Neural progenitor cell (in vitro differentiated cells): ENCODE measurements around the gene IL1R2. TPM values are rescaled to one million over a fixed set of nuclear protein-coding genes. Genes with fewer than 3 reads are reported as not detected.

Source experiments
- DNase-seq: peaks from one replicate; pipeline ENCODE4 v3.0.0-alpha.2; 2016; ENCODE audit warnings: low spot score
- H2AFZ ChIP-seq: fragments of 200-600 bp; sonication (generic); replicated peaks from 2 replicates; pipeline ENCODE4 v1.6.1; 2016; ENCODE audit warnings: antibody characterized with exemption
- H3F3A ChIP-seq: fragments of 200-600 bp; sonication (generic); 2 replicates; pipeline ENCODE4 v1.6.1; 2016; ENCODE audit warnings: antibody characterized with exemption, low read depth
- H3K27ac ChIP-seq: fragments of 200-600 bp; sonication (generic); 2 replicates; pipeline ENCODE4 v1.5.1; 2016; ENCODE audit warnings: mild to moderate bottlenecking
- H3K27me3 ChIP-seq: fragments of 200-600 bp; sonication (generic); 2 replicates; pipeline ENCODE4 v1.6.1; 2016; ENCODE audit warnings: mild to moderate bottlenecking, moderate library complexity
- H3K36me3 ChIP-seq: fragments of 200-600 bp; sonication (generic); 2 replicates; pipeline ENCODE4 v1.5.1; 2016
- H3K4me1 ChIP-seq: fragments of 200-600 bp; sonication (generic); 2 replicates; pipeline ENCODE4 v1.6.1; 2016; ENCODE audit warnings: mixed run types
- H3K4me2 ChIP-seq: fragments of 200-600 bp; sonication (generic); 2 replicates; pipeline ENCODE4 v1.6.1; 2016
- H3K4me3 ChIP-seq: fragments of 200-600 bp; sonication (generic); 2 replicates; pipeline ENCODE4 v1.5.1; 2016
- H3K79me2 ChIP-seq: fragments of 200-600 bp; sonication (generic); 2 replicates; pipeline ENCODE4 v1.6.1; 2016; ENCODE audit warnings: low read depth
- H3K9ac ChIP-seq: fragments of 200-600 bp; sonication (generic); 2 replicates; pipeline ENCODE4 v1.6.1; 2016
- H3K9me3 ChIP-seq: fragments of 200-600 bp; sonication (generic); 2 replicates; pipeline ENCODE4 v1.5.1; 2016; ENCODE audit warnings: low read depth
- H4K20me1 ChIP-seq: fragments of 200-600 bp; sonication (generic); 2 replicates; pipeline ENCODE4 v1.6.1; 2016; ENCODE audit warnings: low read depth
- H3K27ac Mint-ChIP-seq: 3 replicates; pipeline ENCODE4 v1.8.0; 2021; ENCODE audit warnings: mixed read lengths
- H3K27me3 Mint-ChIP-seq: 2 replicates; pipeline ENCODE4 v1.8.0; 2022; ENCODE audit warnings: low read depth, mild to moderate bottlenecking, inconsistent platforms, moderate library complexity, mixed read lengths; ENCODE audit not compliant: insufficient read depth
- H3K36me3 Mint-ChIP-seq: 3 replicates; pipeline ENCODE4 v1.8.0; 2021; ENCODE audit warnings: mixed read lengths
- H3K4me1 Mint-ChIP-seq: 3 replicates; pipeline ENCODE4 v1.8.0; 2021; ENCODE audit warnings: mixed read lengths
- H3K4me3 Mint-ChIP-seq: 3 replicates; pipeline ENCODE4 v1.8.0; 2021; ENCODE audit warnings: mild to moderate bottlenecking, moderate library complexity, mixed read lengths
- H3K9me3 Mint-ChIP-seq: 3 replicates; pipeline ENCODE4 v1.8.0; 2020; ENCODE audit warnings: mixed read lengths
- CTCF ChIP-seq: fragments of 200-600 bp; sonication (generic); IDR thresholded peaks from 2 replicates; pipeline ENCODE4 v1.5.1; 2017; ENCODE audit warnings: antibody characterized with exemption, mild to moderate bottlenecking
- EZH2 ChIP-seq: fragments of 200-600 bp; sonication (generic); IDR thresholded peaks from 2 replicates; pipeline ENCODE4 v1.6.1; 2017; ENCODE audit warnings: antibody characterized with exemption, mild to moderate bottlenecking, moderate library complexity
- EZH2phosphoT487 ChIP-seq: fragments of 200-600 bp; sonication (generic); IDR thresholded peaks from 2 replicates; pipeline ENCODE4 v1.6.1; 2017; ENCODE audit warnings: antibody characterized with exemption
- total RNA-seq: library from RNA; depleted of rRNA; stranded (reverse); fragments of >200 nt; gene quantifications from 2 replicates; pipeline ENCODE4 v1.2.3, GENCODE V29; 2015; ENCODE audit warnings: low replicate concordance

Gene IL1R2
- total RNA-seq, 1 donor from 2014 or later, result not detected

- H3K36me3 ChIP-seq, result no peaks in the 10 kb centered on the region
- Mint-ChIP-seq H3K4me1 (peaks cover 26% of the 10 kb centered on the region), H3K36me3 (no peaks in the 10 kb centered on the region), H3K27ac (no peak overlapping the region), H3K9me3 (no peaks in the 10 kb centered on the region), H3K27me3 (peaks cover 18% of the 10 kb centered on the region), H3K4me3 (no peak overlapping the region)
- no peak for TF ChIP-seq CTCF
- no peak for TF ChIP-seq EZH2phosphoT487
- no peak for TF ChIP-seq EZH2
- peaks cover 7% of the 10 kb centered on the region for H3K4me1 ChIP-seq
- H3K27ac ChIP-seq, result no peak overlapping the region
- H3K4me2 ChIP-seq, result no peak overlapping the region
- no peak for DNase-seq
- H3F3A ChIP-seq, result no peaks in the 10 kb centered on the region
- H2AFZ ChIP-seq, result no peak overlapping the region
- no peaks in the 10 kb centered on the region for H3K79me2 ChIP-seq
- no peaks in the 10 kb centered on the region for H3K9me3 ChIP-seq
- no peak overlapping the region for H3K4me3 ChIP-seq
- no peak overlapping the region for H3K9ac ChIP-seq
- H4K20me1 ChIP-seq, result no peaks in the 10 kb centered on the region
- H3K27me3 ChIP-seq, result no peaks in the 10 kb centered on the region
These were observed 64.4 kb downstream of the IL1R2 start for GRCh38 chr2:102056079-102056581.

- no peak overlapping the region for H3K9ac ChIP-seq
- no peaks in the 10 kb centered on the region for H3K9me3 ChIP-seq
- Mint-ChIP-seq H3K27ac (peak overlapping the region; percentile 3), H3K4me1 (peaks cover 35% of the 10 kb centered on the region), H3K4me3 (peak overlapping the region; percentile 8), H3K9me3 (no peaks in the 10 kb centered on the region), H3K36me3 (no peaks in the 10 kb centered on the region), H3K27me3 (peaks cover 18% of the 10 kb centered on the region)
- H3K4me2 ChIP-seq, result no peak overlapping the region
- no peaks in the 10 kb centered on the region for H3K27me3 ChIP-seq
- peaks cover 7% of the 10 kb centered on the region for H3K4me1 ChIP-seq
- no peak overlapping the region for H3K4me3 ChIP-seq
- H3K27ac ChIP-seq, result no peak overlapping the region
- no peak overlapping the region for H2AFZ ChIP-seq
- H4K20me1 ChIP-seq, result no peaks in the 10 kb centered on the region
- H3K79me2 ChIP-seq, result no peaks in the 10 kb centered on the region
- DNase-seq, result no peak
- TF ChIP-seq EZH2phosphoT487, result no peak
- TF ChIP-seq CTCF, result no peak
- H3F3A ChIP-seq, result no peaks in the 10 kb centered on the region
- no peaks in the 10 kb centered on the region for H3K36me3 ChIP-seq
These were observed 65.9 kb downstream of the IL1R2 start for GRCh38 chr2:102057502-102058292.

- Histone ChIP-seq H4K20me1 (no peaks in the 10 kb centered on the region), H3K9ac (no peak overlapping the region), H3K4me3 (no peak overlapping the region), H3K27ac (no peak overlapping the region), H3F3A (no peaks in the 10 kb centered on the region), H2AFZ (no peak overlapping the region), H3K79me2 (no peaks in the 10 kb centered on the region), H3K36me3 (no peaks in the 10 kb centered on the region), H3K27me3 (no peaks in the 10 kb centered on the region), H3K9me3 (no peaks in the 10 kb centered on the region), H3K4me1 (peaks cover 7% of the 10 kb centered on the region), H3K4me2 (no peak overlapping the region)
- H3K9me3 Mint-ChIP-seq, result no peaks in the 10 kb centered on the region
- TF ChIP-seq EZH2 (no peak), EZH2phosphoT487 (no peak), CTCF (no peak)
- peak overlapping the region; percentile 93 for H3K27ac Mint-ChIP-seq
- H3K27me3 Mint-ChIP-seq, result peaks cover 14% of the 10 kb centered on the region
- H3K36me3 Mint-ChIP-seq, result no peaks in the 10 kb centered on the region
- DNase-seq, result no peak
- peaks cover 41% of the 10 kb centered on the region for H3K4me1 Mint-ChIP-seq
- H3K4me3 Mint-ChIP-seq, result no peak overlapping the region
These were observed 66.6 kb downstream of the IL1R2 start for GRCh38 chr2:102058293-102058833.
